Hair follicle dermal papilla cell (primary cell): ENCODE data around the gene EI24. TPM values are rescaled to one million over a fixed set of nuclear protein-coding genes. Genes with fewer than 3 reads are reported as not detected.

Experiments used
- small RNA-seq: library from RNA; depleted of rRNA; stranded (forward); fragments of <200 nt; gene quantifications from one replicate; pipeline ENCODE3, GENCODE V24; 2012
- total RNA-seq: library from RNA; depleted of rRNA; stranded (reverse); fragments of >200 nt; gene quantifications from 2 replicates; pipeline ENCODE4 v1.2.3, GENCODE V29; 2012

Gene EI24
- total RNA-seq = 65.8 and 70.9 TPM in 2 replicates

GRCh38 chr11:125568970-125569914, at the start of gene EI24:
TSS of gene EI24 (plus strand) at chr11:125569477. CDS start at chr11:125572528, 3,051 bp downstream.

GRCh38 chr11:125592305-125593113, 23.2 kb downstream of the EI24 start, which contains the start of gene STT3A:
TSS of gene STT3A (plus strand) at chr11:125592852. CDS start at chr11:125595916, 3,064 bp downstream.

GRCh38 chr11:125624756-125625213, 55.5 kb downstream of the EI24 start, which contains the start of gene CHEK1:
TSS of gene CHEK1 (plus strand) at chr11:125625163. CDS start at chr11:125626769, 1,606 bp downstream.

Small RNA genes within 50 kb of the gene (small RNA-seq; reads per million reads assigned to genes)
- not detected for gene RNU6-1156P

Other genes starting within 250 kb of the EI24 start
- 37.3 and 51.6 TPM in 2 replicates for gene FEZ1, start 73.2 kb upstream of the EI24 start, total RNA-seq
- 249 and 266 TPM in 2 replicates for gene STT3A, start 23.4 kb downstream of the EI24 start, total RNA-seq
- gene CHEK1, start 55.7 kb downstream of the EI24 start, total RNA-seq = 20.4 and 25.0 TPM in 2 replicates
- gene ACRV1, start 111.4 kb downstream of the EI24 start, total RNA-seq = not detected in 2 replicates
- not detected in 2 replicates for gene PATE1, start 176.8 kb downstream of the EI24 start, total RNA-seq
- gene PATE2, start 209.4 kb downstream of the EI24 start, total RNA-seq = not detected in 2 replicates
- gene PATE3, start 218.7 kb downstream of the EI24 start, total RNA-seq = not detected in 2 replicates